Activated CD4-positive, alpha-beta memory T cell treated with anti-CD3 and anti-CD28 coated beads, Interleukin-2, amount 10 ng/mL, durations not matched to agents 7 days and 5 days (primary cell): ENCODE data around the gene ARMCX6. TPM values are rescaled to one million over a fixed set of nuclear protein-coding genes. Genes with fewer than 3 reads are reported as not detected.
"Not testable (repeated sequence)": the region's sequence is repeated elsewhere in the genome, so short reads cannot be mapped to it uniquely, and the experiment has no call there.

Experiments used
- CTCF ChIA-PET: fragments of 350-600 bp; sonication (Branson Sonifier 250); formaldehyde crosslinking; loops from one replicate; lab custom pipeline; 2021; ENCODE audit warnings: antibody characterized with exemption, inconsistent platforms; lab: Charles Lee
- POLR2A ChIA-PET: fragments of 350-600 bp; sonication (Branson Sonifier 250); formaldehyde crosslinking; loops from one replicate; lab custom pipeline; 2021; ENCODE audit warnings: antibody characterized with exemption; lab: Charles Lee
- DNase-seq: peaks from one replicate; pipeline ENCODE4 v3.0.0-alpha.2; 2020
- H3K27ac Mint-ChIP-seq: one replicate; pipeline ENCODE4 v1.8.0; 2021; ENCODE audit warnings: mild to moderate bottlenecking, mixed read lengths
- H3K27me3 Mint-ChIP-seq: one replicate; pipeline ENCODE4 v1.8.0; 2021; ENCODE audit warnings: mixed read lengths
- H3K36me3 Mint-ChIP-seq: one replicate; pipeline ENCODE4 v1.8.0; 2021; ENCODE audit warnings: low read depth, mixed read lengths
- H3K4me1 Mint-ChIP-seq: one replicate; pipeline ENCODE4 v1.8.0; 2021; ENCODE audit warnings: mixed read lengths
- H3K4me3 Mint-ChIP-seq: one replicate; pipeline ENCODE4 v1.8.0; 2021; ENCODE audit warnings: mild to moderate bottlenecking, mixed read lengths
- H3K9me3 Mint-ChIP-seq: one replicate; pipeline ENCODE4 v1.8.0; 2021; ENCODE audit warnings: mixed read lengths
- total RNA-seq, 2 experiments: library from RNA; stranded (reverse); gene quantifications; one replicate each; pipeline ENCODE4 v1.2.3, GENCODE V29; 2021

The ARMCX6 gene
- total RNA-seq: 10 to 100 TPM; 41.0 to 41.2 TPM

- peak within 1 kb of the TSS; percentile 78 for H3K27ac Mint-ChIP-seq
- ChIA-PET CTCF (interaction anchor here (0.6 kb wide), 1 partner anchor 188 kb away, joined by 4 read pairs; no protein-coding TSS in a partner anchor), POLR2A (interaction anchor here (1.1 kb wide), 1 partner anchor 315 kb away, joined by 3 read pairs; the partner anchor contains the start of gene ZMAT1)
- peaks cover 4% of the 10 kb centered on the region for H3K36me3 Mint-ChIP-seq
- peaks cover 23% of the 10 kb centered on the region for H3K4me1 Mint-ChIP-seq
- peak; percentile 76 for DNase-seq
- H3K27me3 Mint-ChIP-seq: no peaks in the 10 kb centered on the region
- H3K9me3 Mint-ChIP-seq: no peaks in the 10 kb centered on the region
- H3K4me3 Mint-ChIP-seq: peak within 1 kb of the TSS; percentile 93
Observed at GRCh38 chrX:101617211-101618191, at the start of gene ARMCX6. TSS of gene ARMCX6 (minus strand) at chrX:101618000. CDS start at chrX:101616620, 1,380 bp downstream.

GRCh38 chrX:101659601-101660063 lies 41.8 kb upstream of the ARMCX6 start, which contains the start of gene ARMCX2:
TSS of gene ARMCX2 (minus strand) at chrX:101659850. CDS start at chrX:101657588, 2,262 bp downstream.
- H3K4me1 Mint-ChIP-seq: peaks cover 21% of the 10 kb centered on the region
- DNase-seq: no peak
- ChIA-PET POLR2A (no interaction called here), CTCF (no interaction called here)
- peak within 1 kb of the TSS; percentile 68 for H3K4me3 Mint-ChIP-seq
- H3K36me3 Mint-ChIP-seq: no peaks in the 10 kb centered on the region
- no peak within 1 kb of the TSS for H3K27ac Mint-ChIP-seq
- peaks cover 10% of the 10 kb centered on the region for H3K27me3 Mint-ChIP-seq
- no peaks in the 10 kb centered on the region for H3K9me3 Mint-ChIP-seq

- no peaks in the 10 kb centered on the region for H3K36me3 Mint-ChIP-seq
- peak; percentile 53 for DNase-seq
- POLR2A ChIA-PET: no interaction called here
- CTCF ChIA-PET: no interaction called here
- no peaks in the 10 kb centered on the region for H3K9me3 Mint-ChIP-seq
- H3K27ac Mint-ChIP-seq: no peak overlapping the region
- H3K27me3 Mint-ChIP-seq: peaks cover 10% of the 10 kb centered on the region
- H3K4me3 Mint-ChIP-seq: peak overlapping the region; percentile 68
- H3K4me1 Mint-ChIP-seq: peaks cover 21% of the 10 kb centered on the region
Observed at GRCh38 chrX:101658661-101659491, 41.1 kb upstream of the ARMCX6 start.

- peaks cover 8% of the 10 kb centered on the region for H3K27me3 Mint-ChIP-seq
- DNase-seq: no peak
- ChIA-PET POLR2A (no interaction called here), CTCF (no interaction called here)
- H3K4me3 Mint-ChIP-seq: no peak overlapping the region
- H3K9me3 Mint-ChIP-seq: no peaks in the 10 kb centered on the region
- no peak overlapping the region for H3K27ac Mint-ChIP-seq
- no peaks in the 10 kb centered on the region for H3K36me3 Mint-ChIP-seq
- H3K4me1 Mint-ChIP-seq: peaks cover 21% of the 10 kb centered on the region
Observed at GRCh38 chrX:101657495-101657894, 39.7 kb upstream of the ARMCX6 start.

GRCh38 chrX:101656817-101657216 lies 39.0 kb upstream of the ARMCX6 start:
- POLR2A ChIA-PET: no interaction called here
- DNase-seq: no peak
- Mint-ChIP-seq H3K36me3 (no peaks in the 10 kb centered on the region), H3K27me3 (peaks cover 4% of the 10 kb centered on the region), H3K27ac (no peak overlapping the region), H3K4me1 (peaks cover 21% of the 10 kb centered on the region), H3K9me3 (no peaks in the 10 kb centered on the region), H3K4me3 (no peak overlapping the region)
- CTCF ChIA-PET: no interaction called here

- H3K36me3 Mint-ChIP-seq: no peaks in the 10 kb centered on the region
- CTCF ChIA-PET: no interaction called here
- DNase-seq: no peak
- no peaks in the 10 kb centered on the region for H3K9me3 Mint-ChIP-seq
- H3K27me3 Mint-ChIP-seq: peaks cover 4% of the 10 kb centered on the region
- POLR2A ChIA-PET: no interaction called here
- peaks cover 21% of the 10 kb centered on the region for H3K4me1 Mint-ChIP-seq
- H3K4me3 Mint-ChIP-seq: no peak overlapping the region
- H3K27ac Mint-ChIP-seq: no peak overlapping the region
Observed at GRCh38 chrX:101655534-101655933, 37.7 kb upstream of the ARMCX6 start.

- H3K27ac Mint-ChIP-seq, POLR2A ChIA-PET, CTCF ChIA-PET, H3K36me3 Mint-ChIP-seq, DNase-seq, H3K4me3 Mint-ChIP-seq, H3K27me3 Mint-ChIP-seq, H3K4me1 Mint-ChIP-seq, H3K9me3 Mint-ChIP-seq: not testable (repeated sequence)
Observed at GRCh38 chrX:101647716-101648115, 29.9 kb upstream of the ARMCX6 start.

GRCh38 chrX:101642093-101642492 lies 24.3 kb upstream of the ARMCX6 start:
- no peak overlapping the region for H3K27ac Mint-ChIP-seq
- no peaks in the 10 kb centered on the region for H3K9me3 Mint-ChIP-seq
- H3K27me3 Mint-ChIP-seq: no peaks in the 10 kb centered on the region
- ChIA-PET POLR2A (no interaction called here), CTCF (no interaction called here)
- no peak overlapping the region for H3K4me3 Mint-ChIP-seq
- no peak for DNase-seq
- H3K36me3 Mint-ChIP-seq: no peaks in the 10 kb centered on the region
- no peaks in the 10 kb centered on the region for H3K4me1 Mint-ChIP-seq

GRCh38 chrX:101639583-101639982 lies 21.8 kb upstream of the ARMCX6 start:
- Mint-ChIP-seq H3K36me3 (peaks cover 2% of the 10 kb centered on the region), H3K27ac (no peak overlapping the region), H3K4me3 (no peak overlapping the region), H3K4me1 (no peaks in the 10 kb centered on the region), H3K27me3 (no peaks in the 10 kb centered on the region), H3K9me3 (no peaks in the 10 kb centered on the region)
- ChIA-PET POLR2A (no interaction called here), CTCF (interaction anchor here (0.7 kb wide), 1 partner anchor 225 kb away, joined by 4 read pairs; no protein-coding TSS in a partner anchor)
- no peak for DNase-seq

GRCh38 chrX:101619364-101619763 lies 1.6 kb upstream of the ARMCX6 start:
- peaks cover 12% of the 10 kb centered on the region for H3K36me3 Mint-ChIP-seq
- H3K9me3 Mint-ChIP-seq: no peaks in the 10 kb centered on the region
- no peaks in the 10 kb centered on the region for H3K27me3 Mint-ChIP-seq
- ChIA-PET POLR2A (no interaction called here), CTCF (no interaction called here)
- peaks cover 36% of the 10 kb centered on the region for H3K4me1 Mint-ChIP-seq
- H3K4me3 Mint-ChIP-seq: no peak overlapping the region
- DNase-seq: no peak
- no peak overlapping the region for H3K27ac Mint-ChIP-seq

- Mint-ChIP-seq H3K4me1 (no peaks in the 10 kb centered on the region), H3K9me3 (no peaks in the 10 kb centered on the region), H3K4me3 (no peak overlapping the region), H3K27me3 (peaks cover 2% of the 10 kb centered on the region), H3K36me3 (no peaks in the 10 kb centered on the region), H3K27ac (no peak overlapping the region)
- CTCF ChIA-PET: interaction anchor here (0.9 kb wide), 1 partner anchor 187 kb away, joined by 3 read pairs; no protein-coding TSS in a partner anchor
- POLR2A ChIA-PET: interaction anchor here (0.6 kb wide), 1 partner anchor 258 kb away, joined by 3 read pairs; no protein-coding TSS in a partner anchor
- no peak for DNase-seq
Observed at GRCh38 chrX:101605728-101606127, 12.1 kb downstream of the ARMCX6 start.

- no peaks in the 10 kb centered on the region for H3K4me1 Mint-ChIP-seq
- ChIA-PET POLR2A (no interaction called here), CTCF (interaction anchor here (0.9 kb wide), 1 partner anchor 186 kb away, joined by 3 read pairs; no protein-coding TSS in a partner anchor)
- H3K27ac Mint-ChIP-seq: no peak overlapping the region
- H3K36me3 Mint-ChIP-seq: no peaks in the 10 kb centered on the region
- no peak for DNase-seq
- H3K9me3 Mint-ChIP-seq: no peaks in the 10 kb centered on the region
- H3K27me3 Mint-ChIP-seq: peaks cover 2% of the 10 kb centered on the region
- H3K4me3 Mint-ChIP-seq: no peak overlapping the region
Observed at GRCh38 chrX:101605146-101605545, 12.7 kb downstream of the ARMCX6 start.
